NCI-H146 (cell line): ENCODE results near the gene RIPK4.

Experiments
- DNase-seq: peaks from one replicate; lab custom pipeline; 2025; lab: John Stamatoyannopoulos, UW

Gene RIPK4

GRCh38 chr21:41769111-41769510, 2.3 kb upstream of the RIPK4 start:
- DNase-seq, result no peak

DNA sequence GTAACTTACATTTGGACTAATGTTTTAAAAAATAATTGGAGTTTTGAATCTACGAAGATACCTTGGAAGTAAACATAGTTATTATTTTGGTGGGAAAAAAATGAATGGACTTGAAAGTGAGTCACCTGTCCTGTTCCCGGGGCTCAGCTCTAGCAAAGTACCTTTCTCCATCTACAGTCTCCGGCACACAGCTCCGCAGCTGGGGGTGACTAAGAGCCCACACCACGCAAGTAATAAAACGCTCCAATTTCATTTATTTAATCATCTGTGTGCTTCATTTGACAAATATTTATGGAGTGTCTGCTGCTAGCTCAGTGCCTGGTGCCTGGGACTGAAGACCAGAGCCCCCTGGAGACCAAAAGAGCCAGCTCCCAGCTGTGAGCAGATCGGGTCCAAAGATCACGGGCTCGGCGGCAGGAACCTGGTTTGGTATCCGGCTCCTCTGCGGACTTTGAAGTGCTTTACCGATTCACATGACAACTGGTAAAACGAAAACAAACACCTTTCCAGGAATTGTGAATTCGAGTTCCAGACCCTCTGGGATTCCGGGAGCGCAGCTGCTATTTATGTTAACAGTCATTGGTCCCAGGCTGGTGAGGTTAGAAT, 1.7 kb upstream of the RIPK4 start:
- peak; percentile 49 for DNase-seq

- DNase-seq, result peak; percentile 15
Measured at GRCh38 chr21:41767606-41768436, 969 bp upstream of the RIPK4 start.

DNA sequence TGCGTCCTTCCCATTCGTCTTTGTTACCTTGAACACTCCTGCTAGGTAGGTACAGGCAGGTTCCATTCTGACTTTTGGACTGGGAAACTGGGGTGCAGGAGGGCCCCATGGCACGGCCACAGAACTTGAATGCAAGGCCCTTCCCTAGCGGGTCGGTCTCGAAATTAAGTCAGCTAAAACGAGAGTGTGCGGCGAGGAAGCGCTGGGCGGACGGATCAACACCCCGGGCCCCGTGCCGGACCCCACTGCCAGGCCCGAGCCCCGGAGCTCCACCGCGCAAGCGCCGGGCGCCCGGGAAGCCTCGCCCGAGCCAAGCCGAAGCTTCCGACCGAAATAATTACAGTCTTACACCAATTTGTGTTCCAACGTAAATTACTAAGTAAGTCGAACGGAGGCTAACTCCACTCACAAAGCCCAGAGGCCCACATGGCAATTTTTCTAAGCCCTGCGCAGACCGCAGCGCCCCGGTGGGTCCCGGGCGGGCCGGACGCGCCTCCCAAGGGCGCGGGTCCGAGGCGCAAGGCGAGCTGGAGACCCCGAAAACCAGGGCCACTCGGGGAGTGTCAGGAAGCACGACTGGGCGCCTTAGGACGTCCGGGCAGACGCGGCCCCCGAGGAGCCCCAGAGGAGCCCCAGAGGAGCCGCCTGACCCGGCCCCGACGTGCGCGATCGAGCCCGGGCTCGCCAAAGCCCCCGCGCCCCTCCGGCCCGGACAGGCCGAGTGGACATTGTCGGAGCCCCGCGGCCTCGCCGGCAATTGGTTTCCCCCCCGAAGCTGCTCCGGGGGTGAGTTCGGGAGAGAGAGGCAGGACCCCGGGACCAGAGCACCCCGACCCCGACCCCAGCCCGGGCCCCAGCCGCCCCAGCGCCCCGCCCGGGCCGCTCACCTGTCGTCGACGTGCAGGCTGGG, 624 bp downstream of the RIPK4 start:
- DNase-seq, result peak; percentile 16

DNA sequence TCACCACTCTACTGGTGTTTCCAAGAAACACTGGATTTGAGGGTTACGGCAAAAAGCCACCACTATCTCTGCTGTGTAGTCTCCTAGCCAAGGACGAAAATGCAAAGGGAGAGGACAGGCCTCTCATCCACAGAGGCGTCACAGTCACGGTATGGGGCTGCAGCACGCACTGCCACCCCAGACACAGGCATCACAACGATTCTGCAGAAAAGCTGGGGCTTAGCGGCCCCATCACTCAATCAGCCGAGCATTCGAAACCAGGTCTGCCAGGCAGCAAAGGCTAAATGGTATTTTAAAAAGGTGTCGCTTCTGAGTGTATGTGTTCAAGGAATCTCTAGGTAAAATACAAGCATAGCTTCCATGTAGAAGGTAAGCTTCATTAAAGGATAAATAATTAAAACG, 1.4 kb downstream of the RIPK4 start:
- no peak for DNase-seq

- no peak for DNase-seq
Measured at GRCh38 chr21:41764558-41765419, 2.1 kb downstream of the RIPK4 start.

- no peak for DNase-seq
Measured at GRCh38 chr21:41763996-41764395, 2.9 kb downstream of the RIPK4 start.

- DNase-seq, result no peak
Measured at GRCh38 chr21:41763398-41763931, 3.4 kb downstream of the RIPK4 start.

GRCh38 chr21:41762753-41763152, 4.1 kb downstream of the RIPK4 start:
- DNase-seq, result no peak

DNA sequence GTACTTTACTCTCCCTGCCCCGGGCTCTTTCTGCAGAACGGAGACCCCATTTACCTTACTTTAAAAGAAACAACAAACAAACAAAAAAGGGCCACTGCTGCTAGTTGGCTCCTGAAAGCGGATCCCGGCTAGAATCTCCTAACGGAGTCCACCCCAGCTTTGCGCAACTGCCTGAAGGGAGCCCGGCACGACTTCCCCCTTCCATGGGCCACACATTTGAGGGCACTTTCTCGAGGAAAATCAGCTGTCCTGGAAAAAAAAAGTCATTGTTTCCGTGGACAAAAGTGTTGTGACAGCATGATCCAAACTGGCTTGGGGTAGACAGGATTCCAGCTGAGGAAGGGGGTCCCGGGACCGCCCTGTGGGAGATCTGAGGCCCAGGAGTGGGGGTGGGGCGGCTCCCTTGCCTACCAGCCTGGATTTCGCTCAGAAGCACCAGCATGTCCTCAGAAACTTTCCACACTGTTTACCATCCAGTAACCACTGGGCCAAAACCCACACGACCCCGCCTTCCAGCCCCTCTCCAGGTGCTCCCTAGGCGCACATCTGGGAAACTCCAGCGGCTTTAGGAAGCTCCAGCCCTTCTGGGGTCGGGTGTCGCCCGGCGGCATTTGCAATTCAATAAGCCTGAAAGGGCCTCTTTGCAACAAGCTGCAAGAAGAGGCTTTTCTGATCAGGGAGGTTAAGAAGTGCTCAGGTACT, 4.8 kb downstream of the RIPK4 start:
- no peak for DNase-seq

DNA sequence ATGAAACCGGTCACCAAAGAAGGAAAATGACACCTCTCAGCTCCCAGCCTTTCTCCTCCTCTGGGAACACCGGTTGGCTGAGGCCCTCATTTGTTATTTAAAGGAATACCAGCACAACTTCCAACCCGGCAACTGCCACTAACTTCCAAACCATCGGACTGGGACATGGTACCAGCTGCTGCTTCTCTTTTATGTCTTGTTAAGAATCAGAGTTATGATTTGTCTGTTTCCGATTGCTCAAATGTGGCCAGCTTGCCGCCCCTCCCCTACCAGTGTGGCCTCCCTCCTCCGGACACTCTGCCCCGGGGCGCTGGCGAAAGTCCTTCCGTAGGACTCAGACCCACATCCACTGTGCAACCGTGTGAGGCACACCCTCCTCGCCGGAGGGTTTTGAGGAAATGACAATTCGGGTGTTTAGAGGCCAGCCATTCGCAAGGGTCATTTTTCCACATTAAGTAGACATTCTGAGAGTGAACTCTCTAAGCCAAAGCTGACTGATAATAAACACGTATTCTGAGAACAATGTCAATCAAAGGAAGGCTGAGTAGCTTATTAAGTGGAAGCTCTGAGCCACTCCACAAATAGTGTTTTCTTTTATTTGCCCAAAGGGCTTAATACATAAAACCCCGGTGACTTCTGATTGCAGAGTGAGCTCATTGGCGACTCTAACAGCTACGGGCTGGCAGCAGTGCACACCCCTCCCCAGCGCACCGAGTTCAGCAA, 5.5 kb downstream of the RIPK4 start:
- DNase-seq, result peak; percentile 6

GRCh38 chr21:41760411-41760810, 6.4 kb downstream of the RIPK4 start:
- no peak for DNase-seq

- no peak for DNase-seq
Measured at GRCh38 chr21:41759926-41760325, 6.9 kb downstream of the RIPK4 start.

DNA sequence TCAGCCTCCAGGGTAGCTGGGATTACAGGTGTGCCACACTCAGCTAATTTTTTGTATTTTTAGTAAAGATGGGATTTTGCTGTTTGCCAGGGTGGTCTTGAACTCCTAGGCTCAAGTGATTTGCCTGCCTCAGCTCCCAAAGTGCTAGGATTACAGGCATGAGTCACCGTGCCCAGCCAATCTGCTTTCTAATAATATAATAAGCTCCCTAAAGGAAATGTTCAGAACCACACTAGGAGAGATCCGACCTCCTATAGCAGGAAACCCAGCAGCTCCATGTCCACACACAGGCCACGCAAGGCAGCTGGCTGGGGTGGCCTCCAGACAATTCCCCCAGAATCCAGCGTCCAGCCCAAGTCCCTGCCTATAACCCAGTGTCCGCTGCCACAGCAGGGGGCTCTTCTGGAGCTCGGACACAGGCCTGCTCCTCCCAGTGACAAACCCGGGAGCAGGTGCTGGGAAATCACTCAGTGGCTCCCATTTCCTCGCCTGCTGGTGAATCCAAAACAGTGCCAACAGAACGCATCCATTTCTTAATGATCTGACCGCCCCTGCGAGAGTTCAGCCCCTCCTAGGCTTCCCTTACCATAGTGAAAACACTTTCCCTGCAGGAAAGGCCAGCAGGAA, 7.5 kb downstream of the RIPK4 start:
- DNase-seq, result peak; percentile 3

- DNase-seq, result no peak
Measured at GRCh38 chr21:41758550-41758949, 8.3 kb downstream of the RIPK4 start.

GRCh38 chr21:41755934-41756773, 10.7 kb downstream of the RIPK4 start:
- DNase-seq, result no peak

- no peak for DNase-seq
Measured at GRCh38 chr21:41755258-41755933, 11.5 kb downstream of the RIPK4 start.

- DNase-seq, result no peak
Measured at GRCh38 chr21:41754479-41754891, 12.4 kb downstream of the RIPK4 start.
